BE2C (cell line): ENCODE measurements around the gene CTCF.

Experiments used
- DNase-seq: peaks from one replicate; pipeline ENCODE4 v3.0.0-alpha.2; 2020
- H3K27me3 ChIP-seq: fragments of 250-450 bp; sonication (Bioruptor Pico); 2 replicates; pipeline ENCODE4 v1.5.1; 2020; ENCODE audit warnings: mild to moderate bottlenecking
- H3K36me3 ChIP-seq: fragments of 250-450 bp; sonication (Bioruptor Pico); 2 replicates; pipeline ENCODE4 v1.5.1; 2020; ENCODE audit warnings: mild to moderate bottlenecking
- H3K4me1 ChIP-seq: fragments of 250-450 bp; sonication (Bioruptor Pico); 2 replicates; pipeline ENCODE4 v1.5.1; 2020
- H3K4me3 ChIP-seq: 2 replicates; pipeline ENCODE4 v1.5.1; 2011; ENCODE audit warnings: low read depth, low read length
- H3K9me3 ChIP-seq: fragments of 250-450 bp; sonication (Bioruptor Pico); 2 replicates; pipeline ENCODE4 v1.5.1; 2020
- CTCF ChIP-seq: IDR thresholded peaks from 2 replicates; pipeline ENCODE4 v1.5.1; 2012; ENCODE audit warnings: mild to moderate bottlenecking, low read depth, low read length

The CTCF gene

GRCh38 chr16:67678354-67679023 lies 116.2 kb downstream of the CTCF start:
- H3K9me3 ChIP-seq: no peaks in the 10 kb centered on the region
- H3K4me3 ChIP-seq: no peak overlapping the region
- peaks cover 5% of the 10 kb centered on the region; the same call in 1 of the 2 replicates for H3K36me3 ChIP-seq
- TF ChIP-seq CTCF: no peak
- H3K4me1 ChIP-seq: peaks cover 4% of the 10 kb centered on the region
- DNase-seq: no peak
- no peaks in the 10 kb centered on the region for H3K27me3 ChIP-seq

- no peak for DNase-seq
- Histone ChIP-seq H3K27me3 (no peaks in the 10 kb centered on the region), H3K4me3 (no peak overlapping the region), H3K4me1 (no peaks in the 10 kb centered on the region), H3K36me3 (peaks cover 11% of the 10 kb centered on the region), H3K9me3 (no peaks in the 10 kb centered on the region)
- TF ChIP-seq CTCF: no peak
Observed at GRCh38 chr16:67679935-67680897, 117.9 kb downstream of the CTCF start.

- no peak overlapping the region for H3K4me3 ChIP-seq
- TF ChIP-seq CTCF: no peak
Observed at GRCh38 chr16:67683767-67684166, 121.4 kb downstream of the CTCF start.

GRCh38 chr16:67685388-67686112 lies 123.2 kb downstream of the CTCF start:
- H3K9me3 ChIP-seq: no peaks in the 10 kb centered on the region
- H3K4me1 ChIP-seq: no peaks in the 10 kb centered on the region
- no peak for DNase-seq
- H3K36me3 ChIP-seq: peaks cover 11% of the 10 kb centered on the region
- TF ChIP-seq CTCF: no peak
- H3K4me3 ChIP-seq: no peak overlapping the region
- H3K27me3 ChIP-seq: no peaks in the 10 kb centered on the region

More at GRCh38 chr16:67683767-67684166, 121.4 kb downstream of the CTCF start:
- Histone ChIP-seq H3K27me3 (no peaks in the 10 kb centered on the region), H3K4me1 (no peaks in the 10 kb centered on the region), H3K36me3 (peaks cover 11% of the 10 kb centered on the region), H3K9me3 (no peaks in the 10 kb centered on the region)
- DNase-seq: no peak
